Kidney (tissue), 14 donors: ENCODE measurements around the gene LSM14B. TPM values are rescaled to one million over a fixed set of nuclear protein-coding genes. Genes with fewer than 3 reads are reported as not detected.

ENCODE experiments used
- DNase-seq, 5 donors: peaks; one replicate each; pipeline ENCODE4 v3.0.0-alpha.2; 2013 to 2020
- FAIRE-seq: peaks from 2 replicates; lab custom pipeline; 2012; peaks lifted over from hg19 to GRCh38; lab: Jason Lieb, UNC
- H3K27ac ChIP-seq, 2 donors: one replicate each; pipeline ENCODE4 v1.7.0; 2013; ENCODE audit warnings: low read depth in 2 of 2, low read length in 2 of 2, inconsistent platforms in 1 of 2
- H3K27me3 ChIP-seq: one replicate; pipeline ENCODE4 v1.7.1; 2013; ENCODE audit warnings: low read length, inconsistent platforms; ENCODE audit not compliant: control insufficient read depth, insufficient read depth
- H3K36me3 ChIP-seq, 3 donors: one replicate each; pipeline versions ENCODE4 v1.7.0 to v1.7.1; 2013; ENCODE audit warnings: low read length in 3 of 3, control low read depth in 1 of 3, inconsistent platforms in 1 of 3; ENCODE audit not compliant: insufficient read depth in 3 of 3, control insufficient read depth in 2 of 3
- H3K4me1 ChIP-seq, 3 donors: one replicate each; pipeline versions ENCODE4 v1.7.0 to v1.7.1; 2013; ENCODE audit warnings: low read length in 3 of 3, inconsistent platforms in 1 of 3, low read depth in 1 of 3; ENCODE audit not compliant: control insufficient read depth in 2 of 3, insufficient read depth in 2 of 3
- H3K4me3 ChIP-seq, 3 donors: one replicate each; pipeline versions ENCODE4 v1.7.0 to v1.8.1; 2013; ENCODE audit warnings: low read length in 3 of 3, control low read depth in 1 of 3, inconsistent platforms in 1 of 3
- H3K9ac ChIP-seq, 3 donors: one replicate each; pipeline versions ENCODE4 v1.7.0 to v1.7.1; 2013; ENCODE audit warnings: low read length in 3 of 3, control low read depth in 1 of 3, inconsistent platforms in 1 of 3
- H3K9me3 ChIP-seq, 3 donors: one replicate each; pipeline versions ENCODE4 v1.7.0 to v1.7.1; 2013; ENCODE audit warnings: low read length in 3 of 3, control low read depth in 1 of 3, inconsistent platforms in 1 of 3; ENCODE audit not compliant: control insufficient read depth in 2 of 3, insufficient read depth in 1 of 3
- intact Hi-C: fragments of 100-400 bp; cut with DNase I; formaldehyde crosslinking; loops from one replicate; pipeline ENCODE4 v1.11.1; 2022
- polyA plus RNA-seq: library from polyadenylated mRNA; stranded (reverse); fragments of 350-450 nt; fragmentation: Illumina TruSeq; extraction: RNeasy Lipid Tissue Mini Kit (QIAGEN cat#74804); gene quantifications from one replicate; pipeline ENCODE4 v1.2.3, GENCODE V29; 2014; ENCODE audit warnings: low read depth, low replicate concordance; ENCODE audit not compliant: insufficient read depth
- total RNA-seq: library from RNA; stranded (reverse); fragmentation: NEBNext Ultra II Directional; extraction: Animal tissue kit (Norgen Biotek cat#: 25700); gene quantifications from one replicate; pipeline ENCODE4 v1.2.1, GENCODE V29; 2021
- TF ChIP-seq, protein P1 (sequence below): IDR thresholded peaks from 3 replicates; pipeline ENCODE4 v1.5.1; 2012; ENCODE audit warnings: mild to moderate bottlenecking, moderate library complexity, borderline replicate concordance; ENCODE audit not compliant: insufficient read depth; ENCODE audit errors: extremely low read depth
- donor health status: control.
- donor health status: control.
- donor health status: control.
- donor health status: control.
- donor health status: control.
- donor health status: DM: yes; HTN: yes; CAD: no.
- donor health status: Normal renal cell carcinoma (clear cell type).

Gene LSM14B
- total and polyA plus RNA-seq, 2 donors from 2014 or later, result 18.0 to 31.6 TPM

DNA sequence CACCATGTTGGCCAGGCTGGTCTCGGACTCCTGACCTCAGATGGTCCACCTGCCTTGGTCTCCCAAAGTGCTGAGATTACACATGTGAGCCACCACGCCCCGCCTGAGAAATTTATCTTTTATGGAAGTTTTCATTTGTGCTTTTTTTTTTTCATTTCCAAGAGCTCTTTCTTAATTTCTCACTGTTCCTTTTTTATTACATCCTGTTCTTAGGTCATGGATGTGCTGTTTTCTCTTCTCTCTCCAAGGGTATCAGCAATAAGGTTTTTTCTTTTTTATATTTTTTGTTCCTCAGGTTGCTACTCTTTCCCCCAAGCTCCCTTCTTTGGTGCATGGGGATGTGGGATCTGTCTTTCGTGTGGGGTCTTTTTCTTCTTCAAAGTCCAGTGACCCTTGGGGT lies 21.2 kb upstream of the LSM14B start:
- TF ChIP-seq, protein P1, sequence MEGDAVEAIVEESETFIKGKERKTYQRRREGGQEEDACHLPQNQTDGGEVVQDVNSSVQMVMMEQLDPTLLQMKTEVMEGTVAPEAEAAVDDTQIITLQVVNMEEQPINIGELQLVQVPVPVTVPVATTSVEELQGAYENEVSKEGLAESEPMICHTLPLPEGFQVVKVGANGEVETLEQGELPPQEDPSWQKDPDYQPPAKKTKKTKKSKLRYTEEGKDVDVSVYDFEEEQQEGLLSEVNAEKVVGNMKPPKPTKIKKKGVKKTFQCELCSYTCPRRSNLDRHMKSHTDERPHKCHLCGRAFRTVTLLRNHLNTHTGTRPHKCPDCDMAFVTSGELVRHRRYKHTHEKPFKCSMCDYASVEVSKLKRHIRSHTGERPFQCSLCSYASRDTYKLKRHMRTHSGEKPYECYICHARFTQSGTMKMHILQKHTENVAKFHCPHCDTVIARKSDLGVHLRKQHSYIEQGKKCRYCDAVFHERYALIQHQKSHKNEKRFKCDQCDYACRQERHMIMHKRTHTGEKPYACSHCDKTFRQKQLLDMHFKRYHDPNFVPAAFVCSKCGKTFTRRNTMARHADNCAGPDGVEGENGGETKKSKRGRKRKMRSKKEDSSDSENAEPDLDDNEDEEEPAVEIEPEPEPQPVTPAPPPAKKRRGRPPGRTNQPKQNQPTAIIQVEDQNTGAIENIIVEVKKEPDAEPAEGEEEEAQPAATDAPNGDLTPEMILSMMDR, result no peak
- Histone ChIP-seq H3K4me1 (no peaks in the 10 kb centered on the region), H3K9ac (no peak overlapping the region), H3K27me3 (no peaks in the 10 kb centered on the region), H3K36me3 (no peaks in the 10 kb centered on the region), H3K9me3 (no peaks in the 10 kb centered on the region), H3K4me3 (no peak overlapping the region), H3K27ac (no peak overlapping the region)
- no peak for DNase-seq
- FAIRE-seq, result no peak
- intact Hi-C loops, result no loop called here

DNA sequence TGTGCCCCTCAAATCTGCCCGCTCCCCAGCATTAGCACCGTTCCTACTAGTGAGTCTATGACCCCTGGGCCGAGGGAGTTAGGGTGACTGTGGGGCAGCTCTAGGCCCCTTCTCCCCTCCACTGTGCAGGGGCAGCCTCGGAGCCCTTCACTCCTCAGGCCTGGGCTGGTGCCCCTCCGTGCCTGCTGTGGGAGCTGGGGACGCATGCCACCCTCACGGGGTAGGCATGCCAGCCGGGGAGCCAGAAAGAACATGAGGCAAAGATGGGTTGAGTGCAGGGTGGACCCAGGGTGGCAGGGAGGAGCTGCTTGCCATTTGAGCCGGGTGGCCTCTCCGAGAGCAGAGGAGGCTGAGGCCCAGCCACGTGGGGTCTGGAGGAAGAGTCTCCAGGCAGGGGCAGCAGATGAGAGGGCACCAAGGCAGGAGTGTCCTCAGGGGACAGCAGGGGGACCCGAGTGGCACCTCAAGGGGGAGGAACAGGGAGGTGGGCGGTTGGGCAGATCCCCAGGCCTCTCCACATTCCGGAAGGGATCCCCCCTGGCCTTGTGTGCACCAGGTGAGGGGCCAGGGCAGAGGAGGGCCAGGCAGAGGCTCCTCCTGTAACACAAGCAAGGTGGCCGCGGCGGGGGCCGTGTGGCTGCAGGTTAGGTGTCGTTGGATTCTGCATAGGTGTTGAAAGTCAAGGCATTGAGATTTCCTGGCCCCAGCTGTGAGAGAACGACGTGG lies 18.6 kb upstream of the LSM14B start:
- intact Hi-C loops, result no loop called here
- no peak overlapping the region for H3K4me3 ChIP-seq
- no peaks in the 10 kb centered on the region for H3K36me3 ChIP-seq
- H3K4me1 ChIP-seq, result no peaks in the 10 kb centered on the region
- TF ChIP-seq, protein P1, result no peak
- DNase-seq, result no peak
- no peak for FAIRE-seq
- no peak overlapping the region for H3K9ac ChIP-seq
- no peak overlapping the region for H3K27ac ChIP-seq
- H3K27me3 ChIP-seq, result no peaks in the 10 kb centered on the region
- H3K9me3 ChIP-seq, result peaks cover 0 to 4% (median 4%) of the 10 kb centered on the region in 3 donors

DNA sequence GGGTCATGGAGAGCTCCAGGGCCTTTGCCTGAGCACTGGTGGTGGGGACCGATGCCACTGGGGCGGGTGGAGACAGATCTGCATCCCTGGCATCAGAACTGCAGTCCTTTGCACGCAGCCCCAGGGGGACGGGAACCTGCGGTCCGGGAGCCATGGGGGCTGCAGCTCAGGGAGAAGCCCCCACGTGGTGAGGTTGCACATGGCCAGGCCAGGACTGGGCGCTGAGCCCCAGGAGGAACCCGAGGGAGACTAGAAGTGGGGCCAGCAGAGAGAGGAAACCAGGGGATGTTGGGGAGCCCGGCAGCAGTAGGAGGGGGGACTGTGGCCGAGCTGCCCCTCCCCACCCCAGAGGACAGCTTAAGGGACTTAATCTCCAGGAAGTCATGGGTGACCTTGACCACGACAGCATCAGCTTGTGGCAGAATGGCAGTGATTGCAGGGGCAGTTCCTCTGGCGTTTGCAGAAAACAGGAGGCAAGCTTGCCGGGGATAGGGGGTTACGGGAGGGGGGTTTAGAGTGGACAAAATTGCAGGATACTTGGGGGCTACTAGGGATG lies 18.0 kb upstream of the LSM14B start:
- H3K27ac ChIP-seq, result no peak overlapping the region
- FAIRE-seq (no peak), DNase-seq (no peak)
- no peaks in the 10 kb centered on the region for H3K27me3 ChIP-seq
- no peak overlapping the region for H3K4me3 ChIP-seq
- H3K9ac ChIP-seq, result no peak overlapping the region
- H3K4me1 ChIP-seq, result no peaks in the 10 kb centered on the region
- H3K9me3 ChIP-seq, result peaks cover 0 to 9% (median 4%) of the 10 kb centered on the region in 3 donors
- H3K36me3 ChIP-seq, result no peaks in the 10 kb centered on the region
- TF ChIP-seq, protein P1, result no peak
- intact Hi-C loops, result no loop called here
